ENCODE data around the gene SLCO3A1.

- TF ChIP-seq EZH2phosphoT487 (IDR thresholded peaks at IDR 0.05; ENCODE audit: insufficient read depth, low read depth) (no peak), EZH2 (IDR thresholded peaks at IDR 0.05; ENCODE audit: insufficient read depth, poor library complexity, severe bottlenecking) (no peak)
Observed at GRCh38 chr15:91913560-91913959, 60.1 kb downstream of the SLCO3A1 start.

Data from GM23248 (cell line).